ENCODE results near the gene GPR107. TPM values are rescaled to one million over a fixed set of nuclear protein-coding genes. Genes with fewer than 3 reads are reported as not detected.

Gene GPR107
- polyA plus RNA-seq, 3 donors, result 53.8 to 56.0 (median 54.4) TPM

- DNase-seq (ENCODE audit: low read depth in 3 of 3, low spot score in 2 of 3), result no peak
Observed at GRCh38 chr9:130179331-130179907, 125.7 kb downstream of the GPR107 start.

GRCh38 chr9:130180516-130180915 is 126.8 kb downstream of the GPR107 start:
- DNase-seq (ENCODE audit: low read depth in 3 of 3, low spot score in 2 of 3), result no peak

DNA sequence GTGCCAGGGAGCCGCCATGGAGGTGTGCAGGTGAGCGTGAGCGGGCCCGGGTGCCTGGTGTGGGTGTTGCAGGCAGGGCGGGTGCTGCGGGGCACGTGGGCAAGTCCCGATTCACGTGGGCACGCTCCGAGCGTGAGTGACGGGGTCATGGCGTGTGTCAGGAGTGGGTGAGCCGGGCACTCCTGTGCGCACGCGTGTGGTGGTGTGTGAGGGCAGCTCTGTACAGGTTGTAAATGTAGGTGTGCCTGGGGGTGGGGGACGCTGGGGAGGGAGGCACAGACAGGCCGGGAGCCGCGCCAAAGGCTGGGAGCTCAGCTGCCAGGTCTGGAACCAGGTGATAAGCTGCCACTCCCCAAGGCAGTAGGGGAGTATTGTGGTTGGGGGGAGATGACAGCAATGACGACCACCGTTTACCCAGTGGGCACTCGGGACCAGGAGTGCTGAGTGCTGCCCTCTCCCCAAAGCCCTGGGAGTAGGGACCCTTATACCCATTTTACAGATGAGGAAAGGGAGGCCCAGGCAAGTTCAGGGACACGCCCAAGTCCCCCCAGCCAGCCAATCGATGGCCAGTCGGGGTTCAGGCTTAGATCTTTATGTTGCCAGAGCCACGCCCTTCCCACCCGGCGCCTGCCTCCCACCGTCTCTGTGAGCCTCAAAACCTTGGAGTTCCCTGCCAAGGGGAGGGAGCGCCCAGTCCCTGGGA is 128.1 kb downstream of the GPR107 start:
- no peak for DNase-seq (ENCODE audit: low read depth in 3 of 3, low spot score in 2 of 3)

GRCh38 chr9:130182381-130182909 is 128.7 kb downstream of the GPR107 start:
- DNase-seq (ENCODE audit: low read depth in 3 of 3, low spot score in 2 of 3), result no peak

GRCh38 chr9:130183133-130183762 is 129.5 kb downstream of the GPR107 start:
- DNase-seq (ENCODE audit: low read depth in 3 of 3, low spot score in 2 of 3), result no peak

- no peak for DNase-seq (ENCODE audit: low read depth in 3 of 3, low spot score in 2 of 3)
Observed at GRCh38 chr9:130185017-130185416, 131.3 kb downstream of the GPR107 start.

- DNase-seq (ENCODE audit: low read depth in 3 of 3, low spot score in 2 of 3), result no peak
Observed at GRCh38 chr9:130185490-130186031, 131.9 kb downstream of the GPR107 start.

DNA sequence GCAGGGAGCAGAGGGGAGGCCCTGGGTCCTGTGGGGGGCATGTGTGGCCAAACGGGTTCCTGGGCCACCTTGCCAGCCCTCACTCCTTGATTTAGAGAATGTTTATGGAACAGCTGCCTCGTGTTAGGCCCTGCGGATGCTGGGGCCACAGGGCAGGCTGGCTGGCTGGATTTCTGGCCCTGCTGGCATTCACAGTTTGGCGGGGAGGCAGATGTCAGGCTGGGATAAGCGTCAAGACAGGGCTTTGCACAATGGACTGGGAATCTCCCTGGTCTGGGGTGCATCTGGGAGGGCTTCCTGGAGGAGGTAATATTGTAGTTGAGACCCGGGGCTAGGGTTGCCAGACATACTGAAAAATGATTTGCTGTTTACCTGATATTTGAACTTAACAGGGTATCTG is 132.3 kb downstream of the GPR107 start:
- no peak for DNase-seq (ENCODE audit: low read depth in 3 of 3, low spot score in 2 of 3)

- no peak for DNase-seq (ENCODE audit: low read depth in 3 of 3, low spot score in 2 of 3)
Observed at GRCh38 chr9:130186839-130187522, 133.3 kb downstream of the GPR107 start.

DNA sequence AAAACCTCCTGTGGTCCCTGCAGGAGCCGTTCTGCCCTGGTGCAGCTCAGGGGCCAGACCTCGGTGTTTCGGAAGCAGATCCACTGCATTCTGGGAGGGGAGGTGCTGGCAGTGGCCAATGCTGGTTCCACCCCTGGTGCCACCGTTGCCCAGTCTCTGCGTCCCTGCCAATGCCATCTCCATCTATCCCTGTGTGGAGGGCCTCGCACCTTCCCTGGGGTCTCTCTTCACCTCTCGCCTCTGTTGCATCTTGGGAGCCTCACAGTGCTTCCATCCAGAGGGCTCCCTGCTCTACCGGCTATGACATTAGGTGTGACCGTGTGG is 133.8 kb downstream of the GPR107 start:
- DNase-seq (ENCODE audit: low read depth in 3 of 3, low spot score in 2 of 3), result no peak

DNA sequence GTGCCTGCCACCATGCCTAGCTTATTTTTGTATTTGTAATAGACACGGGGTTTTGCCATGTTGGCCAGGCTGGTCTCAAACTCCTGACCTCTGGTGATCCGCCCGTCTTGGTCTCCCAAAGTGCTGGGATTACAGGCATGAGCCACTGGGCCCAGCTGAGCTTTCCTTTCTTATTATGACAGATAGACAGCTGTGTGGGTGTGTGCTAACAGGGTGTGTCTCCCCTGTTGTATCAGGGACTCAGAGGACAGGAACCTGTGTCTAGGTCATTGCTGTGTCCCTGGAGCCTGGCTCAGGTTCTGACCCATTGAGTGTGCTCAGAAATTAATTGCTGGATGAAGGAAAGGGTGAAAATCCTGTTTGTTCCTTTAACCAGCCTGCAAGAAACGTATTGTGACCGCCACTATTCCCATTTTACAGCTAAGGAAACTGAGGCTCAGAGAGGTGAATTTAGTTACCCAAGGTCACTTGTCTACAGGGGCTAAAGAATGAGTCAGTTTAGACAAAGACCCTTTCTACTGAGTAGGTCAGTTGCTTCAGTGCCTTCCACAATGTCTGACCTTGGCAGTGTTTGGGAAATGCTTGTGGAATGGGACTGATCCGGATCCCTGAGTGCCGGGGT is 135.3 kb downstream of the GPR107 start:
- DNase-seq (ENCODE audit: low read depth in 3 of 3, low spot score in 2 of 3), result no peak

Other genes with a start within 250 kb of the GPR107 start
- 10 to 100 TPM; 43.9 to 45.0 (median 44.1) TPM for gene TOR1A, start 229.8 kb upstream of the GPR107 start, polyA plus RNA-seq (ENCODE audit: insufficient read length in 3 of 3)
- 10 to 100 TPM; 85.9 to 97.0 (median 96.4) TPM for gene C9orf78, start 218.6 kb upstream of the GPR107 start, polyA plus RNA-seq (ENCODE audit: insufficient read length in 3 of 3)
- 10 to 100 TPM; 16.4 to 19.3 (median 16.8) TPM for gene USP20, start 218.4 kb upstream of the GPR107 start, polyA plus RNA-seq (ENCODE audit: insufficient read length in 3 of 3)
- gene FNBP1, start 10.7 kb upstream of the GPR107 start, polyA plus RNA-seq (ENCODE audit: insufficient read length in 3 of 3), result 10 to 100 TPM; 45.0 to 51.4 (median 51.1) TPM
- gene NCS1, start 118.5 kb downstream of the GPR107 start, polyA plus RNA-seq (ENCODE audit: insufficient read length in 3 of 3), result 10 to 100 TPM; 25.8 to 27.4 (median 26.6) TPM
- under 1 TPM; 0.83 to 0.89 (median 0.86) TPM for gene HMCN2, start 211.9 kb downstream of the GPR107 start, polyA plus RNA-seq (ENCODE audit: insufficient read length in 3 of 3)